H1 (cell line): Measurements from ENCODE around the gene SKAP1.

Experiments used
- EZH2 ChIP-seq: fragments of 200-600 bp; sonication (generic); IDR thresholded peaks from 2 replicates; pipeline ENCODE4 v1.7.1; 2012; ENCODE audit warnings: low read depth, mild to moderate bottlenecking, moderate library complexity, low read length, inconsistent platforms; ENCODE audit not compliant: severe bottlenecking
- TAF1 ChIP-seq: IDR thresholded peaks from 2 replicates; pipeline ENCODE4 v1.6.1; 2011; ENCODE audit warnings: mild to moderate bottlenecking, low read depth, low read length
- ZNF274 ChIP-seq: IDR thresholded peaks from 2 replicates; pipeline ENCODE4 v1.7.0; 2012; ENCODE audit warnings: low read length, borderline replicate concordance; ENCODE audit errors: extremely low read depth

DNA sequence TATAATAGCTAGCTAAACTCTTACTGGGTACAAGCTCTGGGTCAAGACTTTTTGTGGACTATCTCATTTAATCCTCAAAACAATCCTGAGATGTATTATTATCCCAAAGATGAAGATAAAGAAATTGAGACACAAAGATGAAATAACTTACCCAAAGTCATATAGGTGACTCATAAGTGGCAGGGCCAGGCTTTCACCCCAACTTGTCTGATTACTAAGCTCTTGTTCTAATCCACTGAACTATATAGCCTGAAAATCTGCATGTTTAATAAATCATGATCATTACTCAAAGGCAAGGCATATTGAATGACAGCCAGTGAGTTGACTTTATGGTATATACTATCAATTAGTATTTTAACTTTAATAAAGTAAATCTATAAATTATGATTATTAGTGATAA, 77.4 kb downstream of the SKAP1 start:
- TF ChIP-seq ZNF274 (no peak), EZH2 (no peak), TAF1 (no peak)
